ENCODE measurements around the gene SRGAP2C.
"Not testable (repeated sequence)": the region's sequence is repeated elsewhere in the genome, so short reads cannot be mapped to it uniquely, and the experiment has no call there.

The SRGAP2C gene

GRCh38 chr1:121200985-121201981 lies 16.5 kb downstream of the SRGAP2C start:
- not testable (repeated sequence) for H3K4me1 ChIP-seq (ENCODE audit: control insufficient read depth in 1 of 2, insufficient read depth in 1 of 2, low read depth in 1 of 2, low read length in 1 of 2); H3K9me3 ChIP-seq; H3K27ac ChIP-seq; H3K4me3 ChIP-seq (ENCODE audit: low read depth in 1 of 2, low read length in 1 of 2); H3K27me3 ChIP-seq; H3K36me3 ChIP-seq

- H3K36me3 ChIP-seq; H3K27ac ChIP-seq; H3K9me3 ChIP-seq; H3K27me3 ChIP-seq; H3K4me1 ChIP-seq (ENCODE audit: control insufficient read depth in 1 of 2, insufficient read depth in 1 of 2, low read depth in 1 of 2, low read length in 1 of 2); H3K4me3 ChIP-seq (ENCODE audit: low read depth in 1 of 2, low read length in 1 of 2): not testable (repeated sequence)
Observed at GRCh38 chr1:121202986-121203385, 18.2 kb downstream of the SRGAP2C start.

- not testable (repeated sequence) for H3K4me3 ChIP-seq (ENCODE audit: low read depth in 1 of 2, low read length in 1 of 2); H3K27me3 ChIP-seq
Observed at GRCh38 chr1:121205786-121206711, 21.3 kb downstream of the SRGAP2C start.

GRCh38 chr1:121207328-121207727 lies 22.6 kb downstream of the SRGAP2C start:
- H3K4me3 ChIP-seq (ENCODE audit: low read depth in 1 of 2, low read length in 1 of 2); H3K27me3 ChIP-seq; H3K4me1 ChIP-seq (ENCODE audit: control insufficient read depth in 1 of 2, insufficient read depth in 1 of 2, low read depth in 1 of 2, low read length in 1 of 2); H3K9me3 ChIP-seq; H3K36me3 ChIP-seq; H3K27ac ChIP-seq: not testable (repeated sequence)

More at GRCh38 chr1:121205786-121206711, 21.3 kb downstream of the SRGAP2C start:
- H3K4me1 ChIP-seq (ENCODE audit: control insufficient read depth in 1 of 2, insufficient read depth in 1 of 2, low read depth in 1 of 2, low read length in 1 of 2); H3K36me3 ChIP-seq; H3K27ac ChIP-seq; H3K9me3 ChIP-seq: not testable (repeated sequence)

- not testable (repeated sequence) for H3K27ac ChIP-seq; H3K9me3 ChIP-seq; H3K36me3 ChIP-seq; H3K27me3 ChIP-seq; H3K4me1 ChIP-seq (ENCODE audit: control insufficient read depth in 1 of 2, insufficient read depth in 1 of 2, low read depth in 1 of 2, low read length in 1 of 2); H3K4me3 ChIP-seq (ENCODE audit: low read depth in 1 of 2, low read length in 1 of 2)
Observed at GRCh38 chr1:121208375-121208774, 23.6 kb downstream of the SRGAP2C start.

GRCh38 chr1:121210778-121211177 lies 26.0 kb downstream of the SRGAP2C start:
- H3K27ac ChIP-seq; H3K4me1 ChIP-seq (ENCODE audit: control insufficient read depth in 1 of 2, insufficient read depth in 1 of 2, low read depth in 1 of 2, low read length in 1 of 2); H3K27me3 ChIP-seq; H3K4me3 ChIP-seq (ENCODE audit: low read depth in 1 of 2, low read length in 1 of 2); H3K9me3 ChIP-seq; H3K36me3 ChIP-seq: not testable (repeated sequence)

- H3K36me3 ChIP-seq; H3K27me3 ChIP-seq; H3K27ac ChIP-seq; H3K4me3 ChIP-seq (ENCODE audit: low read depth in 1 of 2, low read length in 1 of 2); H3K9me3 ChIP-seq; H3K4me1 ChIP-seq (ENCODE audit: control insufficient read depth in 1 of 2, insufficient read depth in 1 of 2, low read depth in 1 of 2, low read length in 1 of 2): not testable (repeated sequence)
Observed at GRCh38 chr1:121213491-121213890, 28.7 kb downstream of the SRGAP2C start.

GRCh38 chr1:121214544-121215156 lies 29.9 kb downstream of the SRGAP2C start:
- not testable (repeated sequence) for H3K27me3 ChIP-seq; H3K27ac ChIP-seq; H3K4me1 ChIP-seq (ENCODE audit: control insufficient read depth in 1 of 2, insufficient read depth in 1 of 2, low read depth in 1 of 2, low read length in 1 of 2); H3K9me3 ChIP-seq; H3K4me3 ChIP-seq (ENCODE audit: low read depth in 1 of 2, low read length in 1 of 2); H3K36me3 ChIP-seq

GRCh38 chr1:121215699-121216417 lies 31.1 kb downstream of the SRGAP2C start:
- not testable (repeated sequence) for H3K9me3 ChIP-seq; H3K36me3 ChIP-seq; H3K27me3 ChIP-seq; H3K4me1 ChIP-seq (ENCODE audit: control insufficient read depth in 1 of 2, insufficient read depth in 1 of 2, low read depth in 1 of 2, low read length in 1 of 2); H3K27ac ChIP-seq; H3K4me3 ChIP-seq (ENCODE audit: low read depth in 1 of 2, low read length in 1 of 2)

GRCh38 chr1:121216676-121217075 lies 31.9 kb downstream of the SRGAP2C start:
- not testable (repeated sequence) for H3K27me3 ChIP-seq; H3K4me1 ChIP-seq (ENCODE audit: control insufficient read depth in 1 of 2, insufficient read depth in 1 of 2, low read depth in 1 of 2, low read length in 1 of 2); H3K9me3 ChIP-seq; H3K4me3 ChIP-seq (ENCODE audit: low read depth in 1 of 2, low read length in 1 of 2); H3K36me3 ChIP-seq; H3K27ac ChIP-seq

- H3K36me3 ChIP-seq; H3K27me3 ChIP-seq; H3K27ac ChIP-seq; H3K4me1 ChIP-seq (ENCODE audit: control insufficient read depth in 1 of 2, insufficient read depth in 1 of 2, low read depth in 1 of 2, low read length in 1 of 2); H3K4me3 ChIP-seq (ENCODE audit: low read depth in 1 of 2, low read length in 1 of 2); H3K9me3 ChIP-seq: not testable (repeated sequence)
Observed at GRCh38 chr1:121221770-121222169, 37.0 kb downstream of the SRGAP2C start.

- not testable (repeated sequence) for H3K4me1 ChIP-seq (ENCODE audit: control insufficient read depth in 1 of 2, insufficient read depth in 1 of 2, low read depth in 1 of 2, low read length in 1 of 2)
Observed at GRCh38 chr1:121224714-121225113, 39.9 kb downstream of the SRGAP2C start.

More at GRCh38 chr1:121224714-121225113, 39.9 kb downstream of the SRGAP2C start:
- not testable (repeated sequence) for H3K4me3 ChIP-seq (ENCODE audit: low read depth in 1 of 2, low read length in 1 of 2); H3K36me3 ChIP-seq; H3K27me3 ChIP-seq; H3K27ac ChIP-seq; H3K9me3 ChIP-seq

Measured in neutrophil (primary cell).